CD4-positive, alpha-beta T cell treated with Interleukin-4 for 4 hours (primary cell): ENCODE results near the gene GCK.

ENCODE experiments used
- DNase-seq: peaks from one replicate; pipeline ENCODE4 v3.0.0-alpha.2; 2020

The GCK gene

DNA sequence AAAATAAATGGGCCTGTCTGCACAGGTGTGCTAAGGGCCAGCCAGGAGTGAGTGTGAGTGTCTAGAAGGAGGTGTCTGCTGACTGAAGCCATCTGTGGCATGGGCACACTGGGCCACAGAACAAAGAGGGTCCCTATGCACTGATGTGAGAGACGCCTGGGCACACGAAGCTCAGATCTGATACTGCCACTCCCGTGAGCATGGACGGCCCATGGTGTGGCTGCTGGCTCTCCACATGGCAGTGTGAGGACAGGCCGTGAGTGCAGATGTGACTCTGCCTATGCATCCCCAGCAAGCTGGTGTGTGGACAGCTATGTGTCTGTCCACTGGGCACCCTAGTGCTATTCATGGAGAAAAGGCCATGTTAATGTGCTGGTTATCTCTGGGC lies 35.3 kb downstream of the GCK start:
- no peak for DNase-seq

- no peak for DNase-seq
These were observed 36.0 kb downstream of the GCK start for GRCh38 chr7:44152971-44153947.

DNA sequence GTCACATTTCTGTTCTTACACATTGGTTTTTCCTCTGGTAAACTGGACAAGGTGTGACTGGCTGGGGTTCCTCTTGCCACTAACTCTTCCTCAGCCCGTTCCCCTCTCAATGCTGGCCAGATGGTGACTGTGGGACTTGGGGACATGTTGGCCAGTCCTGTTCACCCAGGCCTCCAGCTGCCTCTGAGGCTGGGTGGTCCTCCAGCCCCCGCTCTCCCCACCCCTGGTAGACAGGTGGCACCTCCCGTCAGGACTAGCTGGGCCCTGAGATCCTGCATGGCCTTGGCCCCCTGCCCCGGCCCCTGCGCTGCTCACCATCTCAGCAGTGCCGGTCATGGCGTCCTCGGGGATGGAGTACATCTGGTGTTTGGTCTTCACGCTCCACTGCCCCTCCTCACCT lies 37.3 kb downstream of the GCK start:
- DNase-seq: no peak

DNA sequence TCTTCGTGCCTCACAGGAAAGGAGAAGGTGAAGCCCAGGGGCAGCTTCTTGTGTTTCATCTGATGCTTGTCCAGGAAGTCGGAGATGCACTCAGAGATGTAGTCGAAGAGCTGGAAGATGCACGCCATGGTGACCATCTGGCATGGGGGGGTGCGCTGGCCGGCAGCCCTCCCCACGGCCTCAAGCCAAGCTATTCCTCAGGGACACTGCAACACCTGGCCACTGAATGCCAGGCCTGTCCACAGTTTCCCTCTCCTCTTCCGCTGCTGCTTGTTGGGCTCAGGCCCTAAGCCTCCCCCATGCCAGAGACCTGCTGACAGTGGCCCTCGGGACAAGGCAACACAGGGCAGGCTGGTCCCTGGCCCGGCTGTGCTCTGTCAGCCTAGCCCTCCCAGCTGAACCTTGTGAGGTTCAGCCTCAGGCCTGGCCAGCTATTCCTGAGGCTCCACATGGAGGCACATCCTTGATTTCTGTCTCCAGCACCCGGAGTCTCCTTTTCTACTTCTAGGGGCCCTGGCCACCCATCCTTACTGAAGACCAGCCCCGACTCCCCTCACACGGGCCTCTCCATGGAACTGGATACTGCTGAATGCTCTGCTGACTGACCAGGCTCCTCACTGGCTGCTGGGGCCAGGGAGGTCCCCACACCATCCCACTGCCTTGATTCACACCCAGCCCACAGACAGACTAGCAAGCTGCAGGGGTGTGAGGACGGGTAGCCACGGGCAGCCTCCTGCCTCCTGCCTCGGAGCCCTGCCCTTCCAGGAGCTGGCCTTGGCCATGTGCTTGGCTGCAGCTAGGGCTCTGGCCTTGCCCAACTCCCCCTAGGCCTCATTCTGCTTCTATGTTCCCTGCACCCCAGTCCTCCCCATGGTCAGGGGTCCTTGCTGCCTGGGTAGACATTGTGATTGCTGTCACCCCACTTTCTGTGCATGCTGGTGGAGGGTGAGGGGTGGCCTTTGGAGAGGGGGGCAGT lies 38.0 kb downstream of the GCK start:
- DNase-seq: no peak

DNA sequence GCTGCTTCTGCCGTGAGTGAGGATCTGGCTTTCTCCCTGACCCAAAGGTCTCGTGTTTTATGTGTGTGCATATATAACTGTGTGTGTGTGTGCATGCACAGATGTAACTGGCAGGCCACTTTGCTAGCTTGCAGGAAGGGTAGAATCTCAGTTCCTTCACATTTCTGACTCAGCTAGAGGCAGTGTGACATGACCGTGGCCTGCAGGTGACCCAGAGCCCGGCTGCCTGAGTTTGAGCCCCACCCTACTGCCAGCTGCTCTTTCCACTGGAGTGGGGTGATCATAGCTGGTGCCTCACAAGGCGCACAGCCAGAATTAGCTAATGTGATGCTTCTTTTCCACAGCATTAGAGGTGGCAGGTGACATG lies 38.8 kb downstream of the GCK start:
- no peak for DNase-seq

GRCh38 chr7:44149571-44150465 lies 39.4 kb downstream of the GCK start:
- no peak for DNase-seq

DNA sequence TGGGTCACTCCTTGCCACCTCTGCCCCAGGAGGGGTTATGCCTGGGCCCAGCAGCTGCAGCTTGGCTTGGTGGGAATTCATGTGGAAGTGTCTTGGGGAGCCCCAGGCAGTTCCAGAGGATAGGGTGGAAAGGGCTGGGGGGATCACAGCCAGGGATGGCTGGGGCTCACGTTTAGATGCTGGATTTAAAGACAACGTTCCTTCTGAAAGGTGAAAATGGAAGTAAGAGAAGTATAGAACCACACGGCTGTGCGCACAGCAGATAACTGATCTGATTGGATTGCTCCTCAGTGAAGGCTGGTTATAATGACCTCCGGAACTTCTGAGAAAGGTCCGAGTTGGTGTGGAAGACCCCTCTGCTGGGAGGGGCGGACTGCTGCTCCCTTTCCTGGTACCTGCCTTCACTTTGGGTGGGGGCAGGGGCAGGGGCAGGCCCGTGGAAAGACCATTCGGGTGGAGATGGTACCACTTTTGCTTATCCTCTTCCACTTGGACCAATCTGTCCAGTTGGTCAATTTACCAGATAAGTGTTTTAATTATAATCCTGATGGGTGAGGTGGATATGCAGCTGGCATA lies 40.2 kb downstream of the GCK start:
- no peak for DNase-seq

GRCh38 chr7:44148166-44148565 lies 41.1 kb downstream of the GCK start:
- no peak for DNase-seq

DNA sequence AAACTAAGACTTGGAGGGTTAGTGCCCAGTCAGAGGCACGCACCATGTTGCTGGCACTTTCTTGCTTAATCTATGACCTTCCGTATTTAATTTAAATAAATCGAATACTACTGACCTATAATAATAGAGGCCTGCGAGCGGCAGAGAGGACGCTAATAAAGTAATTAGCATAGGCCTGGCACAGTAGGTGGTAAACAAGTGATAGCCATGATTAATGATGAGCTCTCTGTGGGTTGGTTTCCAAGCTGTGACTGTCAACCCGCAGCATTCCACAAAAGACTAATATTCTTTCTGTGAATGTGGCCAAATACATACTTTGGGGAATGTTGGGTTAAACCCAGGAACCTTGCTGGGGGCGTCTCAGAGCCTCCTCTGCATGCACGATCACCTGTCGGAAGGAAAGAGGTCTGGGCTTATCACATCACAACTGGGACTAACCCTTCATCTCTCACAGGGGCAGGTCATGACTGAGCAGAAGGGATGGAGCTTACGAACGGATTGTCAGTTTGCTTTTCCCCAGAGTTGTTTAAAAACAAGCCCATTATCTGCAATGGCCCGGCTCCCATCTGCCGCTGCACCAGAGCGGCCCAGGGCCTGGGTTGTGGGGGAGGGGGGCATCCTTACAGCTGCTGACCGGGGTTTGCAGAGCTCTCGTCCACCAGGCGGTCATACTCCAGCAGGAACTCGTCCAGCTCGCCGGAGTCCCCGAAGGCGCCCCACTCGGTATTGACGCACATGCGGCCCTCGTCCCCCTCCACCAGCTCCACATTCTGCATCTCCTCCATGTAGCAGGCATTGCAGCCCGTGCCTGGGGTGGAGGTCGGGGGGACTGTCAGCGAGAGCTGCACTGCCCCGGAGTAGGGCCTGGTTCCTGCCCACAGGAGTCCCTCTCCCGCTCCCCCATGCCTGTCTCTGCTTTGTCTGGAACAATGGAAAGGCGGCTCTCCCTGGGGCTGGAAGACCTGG lies 41.9 kb downstream of the GCK start:
- DNase-seq: no peak

DNA sequence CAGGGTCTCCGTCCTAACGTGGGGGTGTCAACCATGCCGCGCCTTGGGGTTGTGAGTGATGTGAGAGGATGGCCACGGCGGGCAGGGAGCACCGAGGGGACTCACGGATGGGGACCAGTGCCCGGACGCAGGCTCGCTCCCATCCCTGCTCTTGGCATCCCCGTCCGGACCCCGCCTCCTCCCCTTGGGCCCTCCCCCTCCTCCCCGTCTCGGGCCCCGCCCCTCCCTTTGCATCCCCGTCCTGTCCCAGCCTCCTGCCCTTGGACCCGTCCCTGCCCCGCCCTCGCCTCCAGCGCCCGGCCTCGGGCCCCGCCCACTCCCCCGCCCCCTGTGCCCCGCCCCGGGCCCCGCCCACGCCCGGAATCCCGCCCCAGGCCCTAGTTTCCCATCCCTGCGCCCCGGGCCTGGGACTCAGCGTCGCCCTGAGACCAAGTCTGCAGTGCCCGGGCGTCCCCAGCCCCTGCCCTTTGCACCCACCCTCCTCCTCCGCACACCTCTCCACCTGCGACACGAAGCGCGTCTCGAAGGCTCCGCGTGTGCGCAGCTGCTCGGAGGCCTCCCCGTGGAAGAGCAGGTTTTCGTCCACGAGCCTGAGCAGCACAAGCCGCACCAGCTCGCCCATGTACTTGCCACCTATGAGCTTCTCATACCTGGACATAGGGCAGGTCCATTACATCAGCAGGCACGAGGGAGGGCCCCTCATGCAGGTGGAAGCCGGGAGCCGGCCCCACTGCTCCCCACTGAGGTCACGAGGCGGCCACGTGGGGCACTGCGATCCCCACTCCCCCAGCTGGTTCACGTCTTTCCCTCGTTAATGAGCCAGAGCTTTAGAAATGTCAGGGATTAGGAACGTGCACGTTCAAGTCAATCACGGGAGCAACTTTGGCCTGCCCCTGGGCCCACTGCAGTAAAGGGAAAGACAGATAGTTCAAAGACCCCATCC lies 43.0 kb downstream of the GCK start:
- peak; percentile 62 for DNase-seq

DNA sequence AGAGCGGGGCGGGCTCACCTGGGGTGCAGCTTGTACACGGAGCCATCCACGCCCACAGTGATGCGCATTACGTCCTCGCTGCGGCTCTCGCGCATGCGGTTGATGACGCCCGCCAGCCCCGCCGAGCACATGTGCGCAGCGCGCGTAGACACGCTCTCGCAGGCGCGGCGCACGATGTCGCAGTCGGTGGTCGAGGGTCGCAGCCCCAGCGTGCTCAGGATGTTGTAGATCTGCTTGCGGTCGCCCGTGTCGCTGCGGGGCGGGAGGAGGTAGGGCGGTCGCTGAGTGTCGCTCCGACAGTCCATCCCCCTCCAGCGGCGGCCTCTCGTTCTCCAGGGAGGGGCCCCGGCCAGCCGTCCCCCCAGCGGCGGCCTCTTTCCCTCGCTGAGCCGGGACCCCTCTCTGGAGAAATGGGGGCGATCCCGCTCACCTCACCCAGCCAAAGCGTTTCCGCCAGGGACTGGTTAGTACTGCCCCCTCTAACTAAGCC lies 43.7 kb downstream of the GCK start:
- peak; percentile 38 for DNase-seq

DNA sequence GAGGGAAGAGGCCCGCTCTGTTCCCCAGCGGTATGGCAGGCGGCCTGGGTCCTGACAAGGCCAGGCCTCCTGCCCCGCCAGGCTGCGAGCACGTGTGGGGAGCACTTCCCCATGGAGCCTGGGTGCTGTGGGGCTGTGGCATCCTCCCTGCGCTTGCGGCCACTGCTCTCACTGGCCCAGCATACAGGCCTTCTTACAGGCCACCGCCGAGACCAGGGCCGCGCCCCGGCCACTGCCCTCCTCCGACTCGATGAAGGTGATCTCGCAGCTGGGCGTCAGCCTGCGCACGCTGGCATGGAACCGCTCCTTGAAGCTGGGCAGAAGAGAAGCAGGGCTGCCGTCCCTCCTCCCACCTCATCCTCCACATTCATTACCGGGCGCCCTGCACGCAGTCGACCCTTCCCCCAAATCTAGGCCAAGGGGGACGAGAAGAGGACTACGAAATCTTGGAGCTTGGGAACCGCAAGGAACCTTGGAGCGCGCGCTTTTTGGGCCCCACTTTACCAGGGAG lies 44.2 kb downstream of the GCK start:
- DNase-seq: no peak

- DNase-seq: no peak
These were observed 44.7 kb downstream of the GCK start for GRCh38 chr7:44144426-44144967.

DNA sequence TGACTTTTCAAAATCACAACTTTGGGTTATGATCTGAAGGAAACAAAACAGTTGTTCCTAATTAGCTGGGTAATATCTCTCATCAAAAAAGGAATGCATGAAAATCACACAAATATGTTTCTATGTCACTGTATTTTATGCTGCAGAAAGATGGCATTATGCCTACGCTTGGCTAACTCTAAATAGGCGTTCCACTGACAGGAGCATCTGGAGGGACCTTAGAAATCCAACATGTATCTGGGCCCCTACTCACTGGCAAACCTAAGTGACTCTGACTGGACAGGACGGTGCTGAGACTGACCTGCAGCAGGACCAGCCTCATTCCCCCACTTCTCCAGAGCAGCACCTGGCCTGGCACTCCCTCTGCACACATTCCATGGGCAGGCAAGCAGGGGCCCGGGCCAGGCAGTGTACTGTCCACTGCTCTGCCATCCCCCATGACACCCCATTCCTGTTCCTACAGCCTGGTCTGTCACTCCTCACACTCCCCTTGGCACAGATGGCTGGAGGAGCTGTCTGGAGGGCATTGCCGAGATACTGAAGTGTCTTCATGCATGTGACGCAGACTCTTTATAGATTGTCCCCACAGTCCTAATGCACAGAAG lies 45.5 kb downstream of the GCK start:
- DNase-seq: no peak

- no peak for DNase-seq
These were observed 47.2 kb downstream of the GCK start for GRCh38 chr7:44142028-44142427.

DNA sequence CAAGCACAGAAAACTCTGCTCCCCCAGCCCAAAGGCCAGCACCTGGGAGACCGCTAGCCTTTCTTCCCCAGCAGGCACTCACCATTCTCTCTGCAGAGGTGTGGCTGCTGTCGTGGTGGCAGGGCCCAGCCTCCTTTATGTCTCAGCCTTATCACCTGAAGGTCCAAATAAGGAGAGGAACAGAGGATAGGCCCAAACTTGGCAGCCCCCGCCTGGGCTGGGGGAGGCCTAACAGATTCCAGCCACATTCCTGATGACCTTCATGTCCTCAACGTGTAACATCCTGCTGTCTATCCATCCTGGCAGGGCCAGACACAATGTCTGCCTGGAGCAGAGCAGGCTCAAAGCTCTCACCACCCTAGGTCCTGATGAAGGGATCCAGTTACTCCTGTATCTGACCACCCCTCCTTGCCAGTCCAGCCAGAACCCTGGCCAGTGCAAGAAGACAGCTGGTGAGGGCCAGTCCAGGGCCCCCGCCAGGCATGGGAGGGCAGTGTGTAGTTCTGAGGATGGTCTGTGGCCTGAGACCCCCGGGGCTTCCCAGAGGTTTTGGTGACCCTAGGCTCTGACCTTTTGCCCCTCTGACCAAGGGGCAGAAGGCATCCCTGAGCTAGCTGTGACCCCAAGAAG lies 47.9 kb downstream of the GCK start, which contains the start of gene MYL7:
MYL7 (minus strand) TSS at position 112 of the 630 bp plus-strand sequence; CDS start at position 85, 27 bp downstream.
- DNase-seq: no peak

DNA sequence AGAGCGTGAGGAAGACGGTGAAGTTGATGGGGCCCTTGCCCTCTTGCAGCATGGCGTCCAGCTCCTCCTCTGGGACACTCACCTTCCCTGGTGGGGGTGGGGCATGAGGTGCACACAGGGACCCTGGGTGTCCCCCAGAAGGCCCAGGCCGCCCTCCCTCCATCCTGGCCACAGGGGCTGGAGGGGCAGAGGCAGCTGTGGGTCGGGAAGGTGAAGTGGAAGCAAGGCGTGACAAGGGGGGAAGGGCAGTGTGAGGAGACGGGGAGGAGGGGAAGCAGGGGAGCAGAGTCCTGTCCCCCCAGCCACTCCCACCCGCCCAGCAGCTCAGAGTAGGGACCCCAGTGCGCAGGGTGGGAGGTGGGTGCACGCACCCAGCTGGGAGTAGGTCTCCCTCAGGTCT lies 48.9 kb downstream of the GCK start:
- no peak for DNase-seq
